GM23338 (cell line): ENCODE measurements around the gene LYZL2. TPM values are rescaled to one million over a fixed set of nuclear protein-coding genes. Genes with fewer than 3 reads are reported as not detected.

ENCODE experiments used
- ATAC-seq: fragments of 200-7000 bp; cut with Tn5 transposase; 3 replicates; pipeline ENCODE4 v1.9.1; 2020
- DNase-seq: peaks from one replicate; pipeline ENCODE4 v3.0.0-alpha.2; 2015; ENCODE audit warnings: low spot score
- H2AFZ ChIP-seq: fragments of 200-600 bp; sonication (generic); 2 replicates; pipeline ENCODE4 v1.8.0; 2016; ENCODE audit warnings: antibody characterized with exemption, mild to moderate bottlenecking, moderate library complexity
- H3F3A ChIP-seq: fragments of 200-600 bp; sonication (generic); replicated peaks from 2 replicates; pipeline ENCODE4 v1.8.0; 2017; ENCODE audit warnings: antibody characterized with exemption, mixed run types, low read depth
- H3K27ac ChIP-seq: fragments of 200-600 bp; sonication (generic); 2 replicates; pipeline ENCODE4 v1.6.1; 2016; ENCODE audit warnings: low read depth
- H3K27me3 ChIP-seq: fragments of 200-600 bp; sonication (generic); 2 replicates; pipeline ENCODE4 v1.8.0; 2016; ENCODE audit warnings: mild to moderate bottlenecking, mixed run types, moderate library complexity; ENCODE audit not compliant: insufficient read depth
- H3K36me3 ChIP-seq: fragments of 200-600 bp; sonication (generic); 2 replicates; pipeline ENCODE4 v1.8.0; 2016; ENCODE audit warnings: mild to moderate bottlenecking; ENCODE audit not compliant: insufficient read depth
- H3K4me1 ChIP-seq: fragments of 200-600 bp; sonication (generic); 2 replicates; pipeline ENCODE4 v1.8.0; 2016; ENCODE audit warnings: mild to moderate bottlenecking, moderate library complexity; ENCODE audit not compliant: insufficient read depth
- H3K4me2 ChIP-seq: fragments of 200-600 bp; sonication (generic); 2 replicates; pipeline ENCODE4 v1.7.1; 2017; ENCODE audit warnings: mixed run types
- H3K4me3 ChIP-seq: fragments of 200-600 bp; sonication (generic); 2 replicates; pipeline ENCODE4 v1.6.1; 2016; ENCODE audit warnings: mixed run types
- H3K79me2 ChIP-seq: fragments of 200-600 bp; sonication (generic); replicated peaks from 2 replicates; pipeline ENCODE4 v1.8.0; 2017; ENCODE audit warnings: mild to moderate bottlenecking; ENCODE audit not compliant: insufficient read depth
- H3K9me2 ChIP-seq: fragments of 200-600 bp; sonication (generic); 2 replicates; pipeline ENCODE4 v1.8.0; 2017; ENCODE audit not compliant: insufficient read depth
- H4K20me1 ChIP-seq: fragments of 200-600 bp; sonication (generic); replicated peaks from 2 replicates; pipeline ENCODE4 v1.8.0; 2017; ENCODE audit warnings: mild to moderate bottlenecking; ENCODE audit not compliant: insufficient read depth
- H3K27ac Mint-ChIP-seq: 2 replicates; pipeline ENCODE4 v1.8.0; 2020; ENCODE audit warnings: inconsistent platforms, mild to moderate bottlenecking, moderate library complexity, mixed read lengths
- H3K27me3 Mint-ChIP-seq: 3 replicates; pipeline ENCODE4 v1.8.0; 2022; ENCODE audit warnings: low read depth, mild to moderate bottlenecking, moderate library complexity, mixed read lengths, inconsistent platforms; ENCODE audit not compliant: insufficient read depth, poor library complexity
- H3K36me3 Mint-ChIP-seq: 3 replicates; pipeline ENCODE4 v1.8.0; 2021; ENCODE audit warnings: low read depth, mild to moderate bottlenecking, inconsistent platforms, moderate library complexity, mixed read lengths
- H3K4me1 Mint-ChIP-seq: 3 replicates; pipeline ENCODE4 v1.8.0; 2020; ENCODE audit warnings: mild to moderate bottlenecking, inconsistent platforms, mixed read lengths
- H3K4me3 Mint-ChIP-seq: 3 replicates; pipeline ENCODE4 v1.8.0; 2021; ENCODE audit warnings: moderate library complexity, mild to moderate bottlenecking, inconsistent platforms, mixed read lengths
- H3K9me3 Mint-ChIP-seq: 3 replicates; pipeline ENCODE4 v1.8.0; 2020; ENCODE audit warnings: moderate library complexity, mild to moderate bottlenecking, inconsistent platforms, mixed read lengths
- CREB1 ChIP-seq: fragments of 250-450 bp; sonication (Bioruptor Pico); IDR thresholded peaks from 2 replicates; pipeline ENCODE4 v1.5.0; 2020; ENCODE audit warnings: low read depth, mild to moderate bottlenecking, moderate library complexity
- EZH2 ChIP-seq: fragments of 200-600 bp; sonication (generic); IDR thresholded peaks from one replicate; pipeline ENCODE4 v1.8.0; 2017; ENCODE audit warnings: antibody characterized with exemption, mild to moderate bottlenecking, low read depth; ENCODE audit not compliant: unreplicated experiment
- EZH2phosphoT487 ChIP-seq: fragments of 200-600 bp; sonication (generic); IDR thresholded peaks from one replicate; pipeline ENCODE4 v1.8.1; 2018; ENCODE audit warnings: antibody characterized with exemption; ENCODE audit not compliant: unreplicated experiment
- JUNB ChIP-seq: IDR thresholded peaks from one replicate; pipeline ENCODE4 v1.6.1; 2016; ENCODE audit warnings: antibody characterized with exemption; ENCODE audit not compliant: unreplicated experiment
- NANOG ChIP-seq: IDR thresholded peaks from 2 replicates; pipeline ENCODE4 v1.6.1; 2016; ENCODE audit warnings: antibody characterized with exemption, borderline replicate concordance
- POLR2AphosphoS5 ChIP-seq: IDR thresholded peaks from 2 replicates; pipeline ENCODE4 v1.6.1; 2016; ENCODE audit warnings: antibody characterized with exemption, low read depth
- STAT1 ChIP-seq: IDR thresholded peaks from one replicate; pipeline ENCODE4 v1.6.1; 2016; ENCODE audit warnings: antibody characterized with exemption; ENCODE audit not compliant: unreplicated experiment
- ZNF114 ChIP-seq: fragments of 250-450 bp; sonication (Bioruptor Pico); IDR thresholded peaks from 2 replicates; pipeline ENCODE4 v1.5.0; 2020; ENCODE audit warnings: mild to moderate bottlenecking, moderate library complexity
- ZNF331 ChIP-seq: fragments of 250-450 bp; sonication (Bioruptor Pico); IDR thresholded peaks from 2 replicates; pipeline ENCODE4 v1.5.0; 2020; ENCODE audit warnings: low read depth, mild to moderate bottlenecking, moderate library complexity
- polyA plus RNA-seq: library from polyadenylated mRNA; unstranded; fragments of >200 nt; fragmentation: Nextera tagmentation; extraction: Ambion mirVana; gene quantifications from 2 replicates; pipeline ENCODE4 v1.2.1, GENCODE V29; 2016
- total RNA-seq: library from RNA; depleted of rRNA; stranded (reverse); fragments of >200 nt; shearing (Covaris generic); gene quantifications from 2 replicates; pipeline ENCODE4 v1.2.3, GENCODE V29; 2014
- TF ChIP-seq, protein P1 (sequence below), 2 experiments: fragments of 200-600 bp in 1 of 2; sonication (generic) in 1 of 2; conservative IDR thresholded peaks; 2 replicates each; pipeline versions ENCODE4 v1.5.1 to v1.6.1; 2016 to 2017; ENCODE audit warnings: antibody characterized with exemption in 2 of 2, low read depth in 2 of 2, mild to moderate bottlenecking in 2 of 2, moderate library complexity in 1 of 2
- TF ChIP-seq, protein P2 (sequence below): IDR thresholded peaks from one replicate; pipeline ENCODE4 v1.6.1; 2018; ENCODE audit warnings: antibody characterized with exemption; ENCODE audit not compliant: unreplicated experiment
- TF ChIP-seq, protein P3 (sequence below): IDR thresholded peaks from 2 replicates; pipeline ENCODE4 v1.6.1; 2016; ENCODE audit warnings: antibody characterized with exemption
- TF ChIP-seq, protein P4 (sequence below): fragments of 250-450 bp; sonication (Bioruptor Pico); IDR thresholded peaks from 2 replicates; pipeline ENCODE4 v1.5.0; 2020; ENCODE audit warnings: mild to moderate bottlenecking, moderate library complexity

The LYZL2 gene
- total and polyA plus RNA-seq, 2 experiments from 2014 or later = not detected

DNA sequence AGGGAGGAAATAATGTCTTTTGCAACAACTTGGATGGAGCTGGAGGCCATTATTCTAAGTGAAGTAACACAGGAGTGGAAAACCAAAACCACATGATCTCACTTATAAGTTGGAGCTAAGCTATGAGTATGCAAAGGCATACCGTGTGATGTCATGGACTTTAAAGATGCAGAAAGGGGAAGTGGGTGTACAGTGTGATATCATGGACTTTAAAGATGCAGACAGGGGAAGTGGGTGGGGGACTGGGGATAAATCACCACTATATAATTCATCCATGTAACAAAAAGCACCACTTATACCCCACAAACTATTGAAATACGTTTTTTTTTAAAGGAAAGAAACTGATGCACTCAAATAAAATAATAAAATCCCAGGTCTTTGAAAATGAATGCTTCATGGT, 29.5 kb downstream of the LYZL2 start:
- ATAC-seq = no peak
- Mint-ChIP-seq H3K4me1 (peaks cover 35% of the 10 kb centered on the region), H3K27ac (no peak overlapping the region), H3K4me3 (no peak overlapping the region), H3K9me3 (peaks cover 3% of the 10 kb centered on the region; the same call in 2 of the 3 replicates), H3K27me3 (peaks cover 29% of the 10 kb centered on the region), H3K36me3 (peaks cover 2% of the 10 kb centered on the region; the same call in 1 of the 3 replicates)
- H2AFZ ChIP-seq = no peak overlapping the region
- peaks cover 22% of the 10 kb centered on the region for H3K27me3 ChIP-seq
- H3K27ac ChIP-seq = no peak overlapping the region
- H3K4me1 ChIP-seq = peaks cover 25% of the 10 kb centered on the region
- no peak overlapping the region for H3K4me2 ChIP-seq
- no peaks in the 10 kb centered on the region for H3K79me2 ChIP-seq
- DNase-seq = no peak
- H3K9me2 ChIP-seq = no peaks in the 10 kb centered on the region
- H3K4me3 ChIP-seq = no peak overlapping the region
- TF ChIP-seq POLR2AphosphoS5 (no peak), EZH2 (no peak), ZNF114 (no peak), EZH2phosphoT487 (no peak), STAT1 (no peak), NANOG (no peak), JUNB (no peak), CREB1 (CRISPR knock-in tag) (no peak), ZNF331 (CRISPR knock-in tag) (no peak)
- TF ChIP-seq, protein P1, sequence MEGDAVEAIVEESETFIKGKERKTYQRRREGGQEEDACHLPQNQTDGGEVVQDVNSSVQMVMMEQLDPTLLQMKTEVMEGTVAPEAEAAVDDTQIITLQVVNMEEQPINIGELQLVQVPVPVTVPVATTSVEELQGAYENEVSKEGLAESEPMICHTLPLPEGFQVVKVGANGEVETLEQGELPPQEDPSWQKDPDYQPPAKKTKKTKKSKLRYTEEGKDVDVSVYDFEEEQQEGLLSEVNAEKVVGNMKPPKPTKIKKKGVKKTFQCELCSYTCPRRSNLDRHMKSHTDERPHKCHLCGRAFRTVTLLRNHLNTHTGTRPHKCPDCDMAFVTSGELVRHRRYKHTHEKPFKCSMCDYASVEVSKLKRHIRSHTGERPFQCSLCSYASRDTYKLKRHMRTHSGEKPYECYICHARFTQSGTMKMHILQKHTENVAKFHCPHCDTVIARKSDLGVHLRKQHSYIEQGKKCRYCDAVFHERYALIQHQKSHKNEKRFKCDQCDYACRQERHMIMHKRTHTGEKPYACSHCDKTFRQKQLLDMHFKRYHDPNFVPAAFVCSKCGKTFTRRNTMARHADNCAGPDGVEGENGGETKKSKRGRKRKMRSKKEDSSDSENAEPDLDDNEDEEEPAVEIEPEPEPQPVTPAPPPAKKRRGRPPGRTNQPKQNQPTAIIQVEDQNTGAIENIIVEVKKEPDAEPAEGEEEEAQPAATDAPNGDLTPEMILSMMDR (conservative IDR thresholded peaks at IDR 0.05; ENCODE audit: low read depth in 2 of 2) = no peak
- TF ChIP-seq, protein P2, sequence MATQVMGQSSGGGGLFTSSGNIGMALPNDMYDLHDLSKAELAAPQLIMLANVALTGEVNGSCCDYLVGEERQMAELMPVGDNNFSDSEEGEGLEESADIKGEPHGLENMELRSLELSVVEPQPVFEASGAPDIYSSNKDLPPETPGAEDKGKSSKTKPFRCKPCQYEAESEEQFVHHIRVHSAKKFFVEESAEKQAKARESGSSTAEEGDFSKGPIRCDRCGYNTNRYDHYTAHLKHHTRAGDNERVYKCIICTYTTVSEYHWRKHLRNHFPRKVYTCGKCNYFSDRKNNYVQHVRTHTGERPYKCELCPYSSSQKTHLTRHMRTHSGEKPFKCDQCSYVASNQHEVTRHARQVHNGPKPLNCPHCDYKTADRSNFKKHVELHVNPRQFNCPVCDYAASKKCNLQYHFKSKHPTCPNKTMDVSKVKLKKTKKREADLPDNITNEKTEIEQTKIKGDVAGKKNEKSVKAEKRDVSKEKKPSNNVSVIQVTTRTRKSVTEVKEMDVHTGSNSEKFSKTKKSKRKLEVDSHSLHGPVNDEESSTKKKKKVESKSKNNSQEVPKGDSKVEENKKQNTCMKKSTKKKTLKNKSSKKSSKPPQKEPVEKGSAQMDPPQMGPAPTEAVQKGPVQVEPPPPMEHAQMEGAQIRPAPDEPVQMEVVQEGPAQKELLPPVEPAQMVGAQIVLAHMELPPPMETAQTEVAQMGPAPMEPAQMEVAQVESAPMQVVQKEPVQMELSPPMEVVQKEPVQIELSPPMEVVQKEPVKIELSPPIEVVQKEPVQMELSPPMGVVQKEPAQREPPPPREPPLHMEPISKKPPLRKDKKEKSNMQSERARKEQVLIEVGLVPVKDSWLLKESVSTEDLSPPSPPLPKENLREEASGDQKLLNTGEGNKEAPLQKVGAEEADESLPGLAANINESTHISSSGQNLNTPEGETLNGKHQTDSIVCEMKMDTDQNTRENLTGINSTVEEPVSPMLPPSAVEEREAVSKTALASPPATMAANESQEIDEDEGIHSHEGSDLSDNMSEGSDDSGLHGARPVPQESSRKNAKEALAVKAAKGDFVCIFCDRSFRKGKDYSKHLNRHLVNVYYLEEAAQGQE = no peak
- TF ChIP-seq, protein P3, sequence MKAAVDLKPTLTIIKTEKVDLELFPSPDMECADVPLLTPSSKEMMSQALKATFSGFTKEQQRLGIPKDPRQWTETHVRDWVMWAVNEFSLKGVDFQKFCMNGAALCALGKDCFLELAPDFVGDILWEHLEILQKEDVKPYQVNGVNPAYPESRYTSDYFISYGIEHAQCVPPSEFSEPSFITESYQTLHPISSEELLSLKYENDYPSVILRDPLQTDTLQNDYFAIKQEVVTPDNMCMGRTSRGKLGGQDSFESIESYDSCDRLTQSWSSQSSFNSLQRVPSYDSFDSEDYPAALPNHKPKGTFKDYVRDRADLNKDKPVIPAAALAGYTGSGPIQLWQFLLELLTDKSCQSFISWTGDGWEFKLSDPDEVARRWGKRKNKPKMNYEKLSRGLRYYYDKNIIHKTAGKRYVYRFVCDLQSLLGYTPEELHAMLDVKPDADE = no peak
- TF ChIP-seq, protein P4, sequence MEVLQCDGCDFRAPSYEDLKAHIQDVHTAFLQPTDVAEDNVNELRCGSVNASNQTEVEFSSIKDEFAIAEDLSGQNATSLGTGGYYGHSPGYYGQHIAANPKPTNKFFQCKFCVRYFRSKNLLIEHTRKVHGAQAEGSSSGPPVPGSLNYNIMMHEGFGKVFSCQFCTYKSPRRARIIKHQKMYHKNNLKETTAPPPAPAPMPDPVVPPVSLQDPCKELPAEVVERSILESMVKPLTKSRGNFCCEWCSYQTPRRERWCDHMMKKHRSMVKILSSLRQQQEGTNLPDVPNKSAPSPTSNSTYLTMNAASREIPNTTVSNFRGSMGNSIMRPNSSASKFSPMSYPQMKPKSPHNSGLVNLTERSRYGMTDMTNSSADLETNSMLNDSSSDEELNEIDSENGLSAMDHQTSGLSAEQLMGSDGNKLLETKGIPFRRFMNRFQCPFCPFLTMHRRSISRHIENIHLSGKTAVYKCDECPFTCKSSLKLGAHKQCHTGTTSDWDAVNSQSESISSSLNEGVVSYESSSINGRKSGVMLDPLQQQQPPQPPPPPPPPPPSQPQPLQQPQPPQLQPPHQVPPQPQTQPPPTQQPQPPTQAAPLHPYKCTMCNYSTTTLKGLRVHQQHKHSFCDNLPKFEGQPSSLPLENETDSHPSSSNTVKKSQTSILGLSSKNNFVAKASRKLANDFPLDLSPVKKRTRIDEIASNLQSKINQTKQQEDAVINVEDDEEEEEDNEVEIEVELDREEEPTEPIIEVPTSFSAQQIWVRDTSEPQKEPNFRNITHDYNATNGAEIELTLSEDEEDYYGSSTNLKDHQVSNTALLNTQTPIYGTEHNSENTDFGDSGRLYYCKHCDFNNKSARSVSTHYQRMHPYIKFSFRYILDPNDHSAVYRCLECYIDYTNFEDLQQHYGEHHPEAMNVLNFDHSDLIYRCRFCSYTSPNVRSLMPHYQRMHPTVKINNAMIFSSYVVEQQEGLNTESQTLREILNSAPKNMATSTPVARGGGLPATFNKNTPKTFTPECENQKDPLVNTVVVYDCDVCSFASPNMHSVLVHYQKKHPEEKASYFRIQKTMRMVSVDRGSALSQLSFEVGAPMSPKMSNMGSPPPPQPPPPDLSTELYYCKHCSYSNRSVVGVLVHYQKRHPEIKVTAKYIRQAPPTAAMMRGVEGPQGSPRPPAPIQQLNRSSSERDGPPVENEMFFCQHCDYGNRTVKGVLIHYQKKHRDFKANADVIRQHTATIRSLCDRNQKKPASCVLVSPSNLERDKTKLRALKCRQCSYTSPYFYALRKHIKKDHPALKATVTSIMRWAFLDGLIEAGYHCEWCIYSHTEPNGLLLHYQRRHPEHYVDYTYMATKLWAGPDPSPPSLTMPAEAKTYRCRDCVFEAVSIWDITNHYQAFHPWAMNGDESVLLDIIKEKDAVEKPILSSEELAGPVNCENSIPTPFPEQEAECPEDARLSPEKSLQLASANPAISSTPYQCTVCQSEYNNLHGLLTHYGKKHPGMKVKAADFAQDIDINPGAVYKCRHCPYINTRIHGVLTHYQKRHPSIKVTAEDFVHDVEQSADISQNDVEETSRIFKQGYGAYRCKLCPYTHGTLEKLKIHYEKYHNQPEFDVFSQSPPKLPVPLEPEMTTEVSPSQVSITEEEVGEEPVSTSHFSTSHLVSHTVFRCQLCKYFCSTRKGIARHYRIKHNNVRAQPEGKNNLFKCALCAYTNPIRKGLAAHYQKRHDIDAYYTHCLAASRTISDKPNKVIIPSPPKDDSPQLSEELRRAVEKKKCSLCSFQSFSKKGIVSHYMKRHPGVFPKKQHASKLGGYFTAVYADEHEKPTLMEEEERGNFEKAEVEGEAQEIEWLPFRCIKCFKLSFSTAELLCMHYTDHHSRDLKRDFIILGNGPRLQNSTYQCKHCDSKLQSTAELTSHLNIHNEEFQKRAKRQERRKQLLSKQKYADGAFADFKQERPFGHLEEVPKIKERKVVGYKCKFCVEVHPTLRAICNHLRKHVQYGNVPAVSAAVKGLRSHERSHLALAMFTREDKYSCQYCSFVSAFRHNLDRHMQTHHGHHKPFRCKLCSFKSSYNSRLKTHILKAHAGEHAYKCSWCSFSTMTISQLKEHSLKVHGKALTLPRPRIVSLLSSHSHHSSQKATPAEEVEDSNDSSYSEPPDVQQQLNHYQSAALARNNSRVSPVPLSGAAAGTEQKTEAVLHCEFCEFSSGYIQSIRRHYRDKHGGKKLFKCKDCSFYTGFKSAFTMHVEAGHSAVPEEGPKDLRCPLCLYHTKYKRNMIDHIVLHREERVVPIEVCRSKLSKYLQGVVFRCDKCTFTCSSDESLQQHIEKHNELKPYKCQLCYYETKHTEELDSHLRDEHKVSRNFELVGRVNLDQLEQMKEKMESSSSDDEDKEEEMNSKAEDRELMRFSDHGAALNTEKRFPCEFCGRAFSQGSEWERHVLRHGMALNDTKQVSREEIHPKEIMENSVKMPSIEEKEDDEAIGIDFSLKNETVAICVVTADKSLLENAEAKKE (CRISPR knock-in tag) = no peak
- no peaks in the 10 kb centered on the region for H3F3A ChIP-seq
- H4K20me1 ChIP-seq = no peaks in the 10 kb centered on the region
- no peaks in the 10 kb centered on the region for H3K36me3 ChIP-seq
